SK-N-SH treated with all-trans-retinoic acid at 6 μM for 48 hours (cell line): ENCODE results near the gene NINJ2.

Experiments
- ATAC-seq: fragments of 200-7000 bp; cut with Tn5 transposase; 3 replicates; pipeline ENCODE4 v1.9.1; 2020; ENCODE audit warnings: mild to moderate bottlenecking, moderate library complexity
- ARNTL ChIP-seq: fragments of 450-650 bp; formaldehyde crosslinking; IDR thresholded peaks from 2 replicates; pipeline ENCODE4 v1.5.0; 2020; ENCODE audit warnings: low read depth, mild to moderate bottlenecking, moderate library complexity, borderline replicate concordance
- BACH2 ChIP-seq: fragments of 250-450 bp; sonication (Bioruptor Pico); IDR thresholded peaks from 2 replicates; pipeline ENCODE4 v1.9.0; 2021; ENCODE audit warnings: mild to moderate bottlenecking, borderline replicate concordance
- CSDC2 ChIP-seq: fragments of 250-450 bp; sonication (Bioruptor Pico); IDR thresholded peaks from 2 replicates; pipeline ENCODE4 v1.5.0; 2020; ENCODE audit warnings: mild to moderate bottlenecking, moderate library complexity
- ESRRG ChIP-seq: fragments of 250-450 bp; sonication (Bioruptor Pico); IDR thresholded peaks from 2 replicates; pipeline ENCODE4 v1.6.1; 2021; ENCODE audit warnings: mild to moderate bottlenecking
- GLIS3 ChIP-seq: fragments of 250-450 bp; sonication (Bioruptor Pico); IDR thresholded peaks from 2 replicates; pipeline ENCODE4 v1.5.0; 2020; ENCODE audit warnings: mild to moderate bottlenecking, moderate library complexity
- ISL1 ChIP-seq: fragments of 250-450 bp; sonication (Bioruptor Pico); IDR thresholded peaks from 2 replicates; pipeline ENCODE4 v2.1.2; 2022; ENCODE audit warnings: mild to moderate bottlenecking, moderate library complexity
- OSR1 ChIP-seq: fragments of 250-450 bp; sonication (Bioruptor Pico); IDR thresholded peaks from 2 replicates; pipeline ENCODE4 v1.8.0; 2022; ENCODE audit warnings: moderate library complexity, mild to moderate bottlenecking, inconsistent platforms
- PPARA ChIP-seq: fragments of 250-450 bp; sonication (Bioruptor Pico); IDR thresholded peaks from 2 replicates; pipeline ENCODE4 v1.5.0; 2020; ENCODE audit warnings: mild to moderate bottlenecking, borderline replicate concordance
- RARB ChIP-seq: fragments of 250-450 bp; sonication (Bioruptor Pico); IDR thresholded peaks from 2 replicates; pipeline ENCODE4 v1.8.0; 2021; ENCODE audit warnings: mild to moderate bottlenecking, moderate library complexity
- TCF4 ChIP-seq: fragments of 250-450 bp; sonication (Bioruptor Pico); IDR thresholded peaks from 2 replicates; pipeline ENCODE4 v1.8.0; 2021; ENCODE audit warnings: mild to moderate bottlenecking, moderate library complexity, borderline replicate concordance
- TOX ChIP-seq: fragments of 250-450 bp; sonication (Bioruptor Pico); IDR thresholded peaks from 2 replicates; pipeline ENCODE4 v1.8.0; 2021; ENCODE audit warnings: mild to moderate bottlenecking, moderate library complexity, borderline replicate concordance
- ZC3H10 ChIP-seq: fragments of 250-450 bp; sonication (Bioruptor Pico); IDR thresholded peaks from 2 replicates; pipeline ENCODE4 v1.5.1; 2021; ENCODE audit warnings: mild to moderate bottlenecking, moderate library complexity
- ZFP3 ChIP-seq: fragments of 250-450 bp; sonication (Bioruptor Pico); IDR thresholded peaks from 2 replicates; pipeline ENCODE4 v1.5.0; 2020; ENCODE audit warnings: mild to moderate bottlenecking, moderate library complexity
- ZFP30 ChIP-seq: fragments of 450-650 bp; formaldehyde crosslinking; IDR thresholded peaks from 2 replicates; pipeline ENCODE4 v1.5.0; 2022; ENCODE audit warnings: mild to moderate bottlenecking, moderate library complexity
- ZNF565 ChIP-seq: fragments of 450-650 bp; formaldehyde crosslinking; conservative IDR thresholded peaks from 2 replicates; pipeline ENCODE4 v1.5.0; 2020; ENCODE audit warnings: low read depth, mild to moderate bottlenecking, moderate library complexity
- ZNF8 ChIP-seq: fragments of 450-650 bp; formaldehyde crosslinking; IDR thresholded peaks from 2 replicates; pipeline ENCODE4 v1.5.0; 2020; ENCODE audit warnings: mild to moderate bottlenecking, moderate library complexity
- TF ChIP-seq, protein P1 (sequence below): fragments of 250-450 bp; sonication (Bioruptor Pico); IDR thresholded peaks from 2 replicates; pipeline ENCODE4 v1.5.1; 2021; ENCODE audit warnings: mild to moderate bottlenecking, moderate library complexity
- TF ChIP-seq, protein P2 (sequence below): fragments of 250-450 bp; sonication (Bioruptor Pico); IDR thresholded peaks from 2 replicates; pipeline ENCODE4 v1.8.0; 2021; ENCODE audit warnings: low read depth, mild to moderate bottlenecking, moderate library complexity, borderline replicate concordance
- TF ChIP-seq, protein P3 (sequence below): fragments of 250-450 bp; sonication (Bioruptor Pico); IDR thresholded peaks from 2 replicates; pipeline ENCODE4 v1.5.0; 2020; ENCODE audit warnings: mild to moderate bottlenecking, moderate library complexity
- TF ChIP-seq, protein P4 (sequence below): fragments of 250-450 bp; sonication (Bioruptor Pico); IDR thresholded peaks from 2 replicates; pipeline ENCODE4 v1.5.1; 2020; ENCODE audit warnings: low read depth, mild to moderate bottlenecking, moderate library complexity
- TF ChIP-seq, protein P5 (sequence below): fragments of 250-450 bp; sonication (Bioruptor Pico); IDR thresholded peaks from 2 replicates; pipeline ENCODE4 v1.8.0; 2020; ENCODE audit warnings: mild to moderate bottlenecking, moderate library complexity, borderline replicate concordance

The NINJ2 gene

DNA sequence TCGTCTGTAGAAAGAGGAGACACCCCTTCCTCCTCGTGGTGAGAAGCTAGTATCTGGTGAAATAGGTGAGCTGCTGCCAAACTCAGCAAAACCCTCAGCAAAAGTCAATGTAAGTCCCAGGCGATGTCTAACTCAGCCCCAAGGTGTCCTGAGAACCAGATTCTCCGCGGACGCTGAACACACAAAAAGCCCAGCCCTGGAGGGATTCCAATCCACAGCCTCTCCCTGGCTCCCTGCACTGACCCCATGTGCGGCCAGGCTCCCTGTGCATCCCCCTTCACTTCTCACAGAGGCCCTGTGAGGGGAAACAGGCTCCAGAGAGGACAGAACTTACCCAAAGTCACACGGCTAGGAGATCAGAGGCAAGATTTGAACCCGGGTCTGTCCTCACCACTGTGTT lies 81.5 kb downstream of the NINJ2 start:
- ATAC-seq, result no peak
- TF ChIP-seq, protein P1, sequence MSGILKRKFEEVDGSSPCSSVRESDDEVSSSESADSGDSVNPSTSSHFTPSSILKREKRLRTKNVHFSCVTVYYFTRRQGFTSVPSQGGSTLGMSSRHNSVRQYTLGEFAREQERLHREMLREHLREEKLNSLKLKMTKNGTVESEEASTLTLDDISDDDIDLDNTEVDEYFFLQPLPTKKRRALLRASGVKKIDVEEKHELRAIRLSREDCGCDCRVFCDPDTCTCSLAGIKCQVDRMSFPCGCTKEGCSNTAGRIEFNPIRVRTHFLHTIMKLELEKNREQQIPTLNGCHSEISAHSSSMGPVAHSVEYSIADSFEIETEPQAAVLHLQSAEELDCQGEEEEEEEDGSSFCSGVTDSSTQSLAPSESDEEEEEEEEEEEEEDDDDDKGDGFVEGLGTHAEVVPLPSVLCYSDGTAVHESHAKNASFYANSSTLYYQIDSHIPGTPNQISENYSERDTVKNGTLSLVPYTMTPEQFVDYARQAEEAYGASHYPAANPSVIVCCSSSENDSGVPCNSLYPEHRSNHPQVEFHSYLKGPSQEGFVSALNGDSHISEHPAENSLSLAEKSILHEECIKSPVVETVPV (CRISPR knock-in tag), result no peak
- TF ChIP-seq, protein P2, sequence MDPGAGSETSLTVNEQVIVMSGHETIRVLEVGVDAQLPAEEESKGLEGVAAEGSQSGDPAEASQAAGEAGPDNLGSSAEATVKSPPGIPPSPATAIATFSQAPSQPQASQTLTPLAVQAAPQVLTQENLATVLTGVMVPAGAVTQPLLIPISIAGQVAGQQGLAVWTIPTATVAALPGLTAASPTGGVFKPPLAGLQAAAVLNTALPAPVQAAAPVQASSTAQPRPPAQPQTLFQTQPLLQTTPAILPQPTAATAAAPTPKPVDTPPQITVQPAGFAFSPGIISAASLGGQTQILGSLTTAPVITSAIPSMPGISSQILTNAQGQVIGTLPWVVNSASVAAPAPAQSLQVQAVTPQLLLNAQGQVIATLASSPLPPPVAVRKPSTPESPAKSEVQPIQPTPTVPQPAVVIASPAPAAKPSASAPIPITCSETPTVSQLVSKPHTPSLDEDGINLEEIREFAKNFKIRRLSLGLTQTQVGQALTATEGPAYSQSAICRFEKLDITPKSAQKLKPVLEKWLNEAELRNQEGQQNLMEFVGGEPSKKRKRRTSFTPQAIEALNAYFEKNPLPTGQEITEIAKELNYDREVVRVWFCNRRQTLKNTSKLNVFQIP, result no peak
- TF ChIP-seq CSDC2 (CRISPR knock-in tag) (no peak), GLIS3 (CRISPR knock-in tag) (no peak), TOX (no peak)
- TF ChIP-seq, protein P3, sequence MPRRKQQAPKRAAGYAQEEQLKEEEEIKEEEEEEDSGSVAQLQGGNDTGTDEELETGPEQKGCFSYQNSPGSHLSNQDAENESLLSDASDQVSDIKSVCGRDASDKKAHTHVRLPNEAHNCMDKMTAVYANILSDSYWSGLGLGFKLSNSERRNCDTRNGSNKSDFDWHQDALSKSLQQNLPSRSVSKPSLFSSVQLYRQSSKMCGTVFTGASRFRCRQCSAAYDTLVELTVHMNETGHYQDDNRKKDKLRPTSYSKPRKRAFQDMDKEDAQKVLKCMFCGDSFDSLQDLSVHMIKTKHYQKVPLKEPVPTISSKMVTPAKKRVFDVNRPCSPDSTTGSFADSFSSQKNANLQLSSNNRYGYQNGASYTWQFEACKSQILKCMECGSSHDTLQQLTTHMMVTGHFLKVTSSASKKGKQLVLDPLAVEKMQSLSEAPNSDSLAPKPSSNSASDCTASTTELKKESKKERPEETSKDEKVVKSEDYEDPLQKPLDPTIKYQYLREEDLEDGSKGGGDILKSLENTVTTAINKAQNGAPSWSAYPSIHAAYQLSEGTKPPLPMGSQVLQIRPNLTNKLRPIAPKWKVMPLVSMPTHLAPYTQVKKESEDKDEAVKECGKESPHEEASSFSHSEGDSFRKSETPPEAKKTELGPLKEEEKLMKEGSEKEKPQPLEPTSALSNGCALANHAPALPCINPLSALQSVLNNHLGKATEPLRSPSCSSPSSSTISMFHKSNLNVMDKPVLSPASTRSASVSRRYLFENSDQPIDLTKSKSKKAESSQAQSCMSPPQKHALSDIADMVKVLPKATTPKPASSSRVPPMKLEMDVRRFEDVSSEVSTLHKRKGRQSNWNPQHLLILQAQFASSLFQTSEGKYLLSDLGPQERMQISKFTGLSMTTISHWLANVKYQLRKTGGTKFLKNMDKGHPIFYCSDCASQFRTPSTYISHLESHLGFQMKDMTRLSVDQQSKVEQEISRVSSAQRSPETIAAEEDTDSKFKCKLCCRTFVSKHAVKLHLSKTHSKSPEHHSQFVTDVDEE (CRISPR knock-in tag), result no peak
- TF ChIP-seq, all 23 proteins: peak for 0

DNA sequence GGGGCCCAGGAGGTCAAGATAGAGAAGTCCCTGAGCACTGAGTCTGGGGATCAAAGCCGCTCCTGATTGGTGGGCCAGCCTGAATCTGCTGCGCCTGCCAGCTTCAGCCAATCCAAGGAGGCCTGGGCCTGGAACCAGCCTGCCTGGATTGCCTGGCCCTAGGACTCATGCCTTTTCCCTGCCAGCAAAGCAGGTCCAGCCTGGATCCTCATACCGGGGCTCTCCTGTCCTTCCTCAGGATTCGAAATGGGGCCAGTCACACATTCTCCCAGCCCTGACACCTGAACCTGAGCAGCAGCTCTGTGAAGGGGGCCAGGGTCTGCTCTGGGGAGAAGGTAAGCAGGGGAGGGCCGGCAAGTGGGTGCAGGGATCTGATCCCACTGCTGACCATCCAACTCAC lies 81.9 kb downstream of the NINJ2 start:
- TF ChIP-seq ZFP3 (CRISPR knock-in tag), result no peak
- TF ChIP-seq TCF4 (CRISPR knock-in tag), result no peak
- TF ChIP-seq, protein P4, sequence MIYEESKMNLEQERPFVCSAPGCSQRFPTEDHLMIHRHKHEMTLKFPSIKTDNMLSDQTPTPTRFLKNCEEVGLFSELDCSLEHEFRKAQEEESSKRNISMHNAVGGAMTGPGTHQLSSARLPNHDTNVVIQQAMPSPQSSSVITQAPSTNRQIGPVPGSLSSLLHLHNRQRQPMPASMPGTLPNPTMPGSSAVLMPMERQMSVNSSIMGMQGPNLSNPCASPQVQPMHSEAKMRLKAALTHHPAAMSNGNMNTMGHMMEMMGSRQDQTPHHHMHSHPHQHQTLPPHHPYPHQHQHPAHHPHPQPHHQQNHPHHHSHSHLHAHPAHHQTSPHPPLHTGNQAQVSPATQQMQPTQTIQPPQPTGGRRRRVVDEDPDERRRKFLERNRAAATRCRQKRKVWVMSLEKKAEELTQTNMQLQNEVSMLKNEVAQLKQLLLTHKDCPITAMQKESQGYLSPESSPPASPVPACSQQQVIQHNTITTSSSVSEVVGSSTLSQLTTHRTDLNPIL (CRISPR knock-in tag), result no peak
- no peak for TF ChIP-seq ESRRG
- ATAC-seq, result no peak

DNA sequence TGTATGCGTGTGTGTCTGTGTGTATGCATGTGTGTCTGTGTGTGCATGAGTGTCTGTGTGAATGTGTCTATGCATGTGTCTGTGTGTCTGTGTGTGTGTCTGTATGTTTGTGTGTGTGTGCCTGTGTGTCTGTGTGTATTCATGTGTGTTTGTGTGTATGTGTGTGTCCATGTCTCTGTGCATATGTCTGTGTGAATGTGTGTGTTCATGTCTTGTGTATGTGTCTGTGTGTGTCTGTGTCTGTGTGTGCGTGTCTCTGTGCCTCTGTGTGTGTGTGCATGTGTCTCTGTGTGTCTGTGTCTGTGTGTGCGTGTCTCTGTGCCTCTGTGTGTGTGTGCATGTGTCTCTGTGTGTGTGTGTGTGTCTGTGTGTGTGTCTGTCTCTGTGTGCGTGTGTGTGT lies 82.4 kb downstream of the NINJ2 start:
- no peak for TF ChIP-seq ARNTL (CRISPR knock-in tag)
- ATAC-seq, result no peak

DNA sequence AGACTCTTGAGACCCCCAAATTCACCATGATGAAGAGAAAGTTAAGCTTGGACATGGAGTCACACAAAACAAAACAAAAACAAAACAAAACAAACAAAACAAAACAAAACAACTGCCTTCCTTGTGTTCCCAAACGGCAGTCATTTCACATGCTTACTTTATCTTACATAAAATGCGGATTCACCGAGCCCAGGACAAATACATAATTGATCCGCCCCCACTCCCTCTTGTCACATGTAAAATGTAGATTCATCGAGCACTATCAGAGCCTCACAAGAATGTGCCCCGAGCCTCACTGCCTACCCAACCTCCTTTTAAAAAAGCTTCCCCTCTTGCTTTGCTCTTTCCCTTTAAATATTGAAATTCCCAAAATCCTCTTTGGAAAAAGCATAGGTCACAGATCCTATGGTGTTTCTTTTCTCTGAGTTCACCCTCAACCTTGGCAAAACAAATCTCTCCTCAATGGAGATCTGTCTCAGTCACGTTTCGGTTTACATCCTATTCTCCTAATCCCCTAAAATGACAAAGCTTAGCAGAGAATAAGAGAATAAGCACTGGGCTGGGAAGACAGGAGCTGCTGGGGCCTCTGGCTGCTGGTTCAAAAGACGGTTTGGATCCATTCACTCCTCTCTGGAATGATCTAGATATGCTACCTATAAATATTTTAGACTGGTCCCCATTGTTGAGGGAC lies 83.7 kb downstream of the NINJ2 start:
- ATAC-seq, result no peak
- TF ChIP-seq ESRRG (no peak), ISL1 (CRISPR knock-in tag) (no peak), TOX (no peak), ZNF8 (CRISPR knock-in tag) (no peak), BACH2 (CRISPR knock-in tag) (no peak), PPARA (CRISPR knock-in tag) (no peak), RARB (CRISPR knock-in tag) (no peak), ZNF565 (CRISPR knock-in tag) (no peak), ARNTL (CRISPR knock-in tag) (no peak), GLIS3 (CRISPR knock-in tag) (no peak), ZC3H10 (CRISPR knock-in tag) (no peak), TCF4 (CRISPR knock-in tag) (no peak), CSDC2 (CRISPR knock-in tag) (no peak), ZFP30 (CRISPR knock-in tag) (no peak), OSR1 (CRISPR knock-in tag) (no peak)
- TF ChIP-seq, protein P5, sequence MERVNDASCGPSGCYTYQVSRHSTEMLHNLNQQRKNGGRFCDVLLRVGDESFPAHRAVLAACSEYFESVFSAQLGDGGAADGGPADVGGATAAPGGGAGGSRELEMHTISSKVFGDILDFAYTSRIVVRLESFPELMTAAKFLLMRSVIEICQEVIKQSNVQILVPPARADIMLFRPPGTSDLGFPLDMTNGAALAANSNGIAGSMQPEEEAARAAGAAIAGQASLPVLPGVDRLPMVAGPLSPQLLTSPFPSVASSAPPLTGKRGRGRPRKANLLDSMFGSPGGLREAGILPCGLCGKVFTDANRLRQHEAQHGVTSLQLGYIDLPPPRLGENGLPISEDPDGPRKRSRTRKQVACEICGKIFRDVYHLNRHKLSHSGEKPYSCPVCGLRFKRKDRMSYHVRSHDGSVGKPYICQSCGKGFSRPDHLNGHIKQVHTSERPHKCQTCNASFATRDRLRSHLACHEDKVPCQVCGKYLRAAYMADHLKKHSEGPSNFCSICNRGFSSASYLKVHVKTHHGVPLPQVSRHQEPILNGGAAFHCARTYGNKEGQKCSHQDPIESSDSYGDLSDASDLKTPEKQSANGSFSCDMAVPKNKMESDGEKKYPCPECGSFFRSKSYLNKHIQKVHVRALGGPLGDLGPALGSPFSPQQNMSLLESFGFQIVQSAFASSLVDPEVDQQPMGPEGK, result no peak
- TF ChIP-seq, protein P3 (CRISPR knock-in tag), result no peak
- TF ChIP-seq, protein P4 (CRISPR knock-in tag), result no peak
